Neural crest cell (in vitro differentiated cells): ENCODE data around the gene LST1. TPM values are rescaled to one million over a fixed set of nuclear protein-coding genes. Genes with fewer than 3 reads are reported as not detected.
A peak's percentile ranks its signal among the peaks of the same experiment; 100 is the strongest.

ENCODE experiments used
- DNase-seq: peaks from one replicate; pipeline ENCODE4 v3.0.0; 2021; ENCODE audit warnings: low read depth, mixed read lengths, low spot score
- H3K27ac Mint-ChIP-seq: one replicate; pipeline ENCODE4 v1.8.0; 2021; ENCODE audit warnings: mild to moderate bottlenecking, mixed read lengths; ENCODE audit not compliant: unreplicated experiment
- H3K27me3 Mint-ChIP-seq: 2 replicates; pipeline ENCODE4 v1.8.0; 2021; ENCODE audit warnings: low read depth, mild to moderate bottlenecking, mixed read lengths
- H3K36me3 Mint-ChIP-seq: 2 replicates; pipeline ENCODE4 v1.8.0; 2021; ENCODE audit warnings: low read depth, mild to moderate bottlenecking, mixed read lengths
- H3K4me1 Mint-ChIP-seq: 2 replicates; pipeline ENCODE4 v1.8.0; 2021; ENCODE audit warnings: mixed read lengths
- H3K4me3 Mint-ChIP-seq: one replicate; pipeline ENCODE4 v1.8.0; 2021; ENCODE audit warnings: mild to moderate bottlenecking, mixed read lengths
- H3K9me3 Mint-ChIP-seq: 2 replicates; pipeline ENCODE4 v1.8.0; 2021; ENCODE audit warnings: mixed read lengths
- total RNA-seq: library from RNA; stranded (reverse); gene quantifications from 2 replicates; pipeline ENCODE4 v1.2.1, GENCODE V29; 2021
- TF ChIP-seq, protein P1 (sequence below): fragments of 200-600 bp; sonication (generic); conservative IDR thresholded peaks from 2 replicates; pipeline ENCODE4 v1.5.0; 2021; ENCODE audit warnings: antibody characterized with exemption, mild to moderate bottlenecking

Gene LST1
- total RNA-seq, 1 donor from 2014 or later, result not detected

DNA sequence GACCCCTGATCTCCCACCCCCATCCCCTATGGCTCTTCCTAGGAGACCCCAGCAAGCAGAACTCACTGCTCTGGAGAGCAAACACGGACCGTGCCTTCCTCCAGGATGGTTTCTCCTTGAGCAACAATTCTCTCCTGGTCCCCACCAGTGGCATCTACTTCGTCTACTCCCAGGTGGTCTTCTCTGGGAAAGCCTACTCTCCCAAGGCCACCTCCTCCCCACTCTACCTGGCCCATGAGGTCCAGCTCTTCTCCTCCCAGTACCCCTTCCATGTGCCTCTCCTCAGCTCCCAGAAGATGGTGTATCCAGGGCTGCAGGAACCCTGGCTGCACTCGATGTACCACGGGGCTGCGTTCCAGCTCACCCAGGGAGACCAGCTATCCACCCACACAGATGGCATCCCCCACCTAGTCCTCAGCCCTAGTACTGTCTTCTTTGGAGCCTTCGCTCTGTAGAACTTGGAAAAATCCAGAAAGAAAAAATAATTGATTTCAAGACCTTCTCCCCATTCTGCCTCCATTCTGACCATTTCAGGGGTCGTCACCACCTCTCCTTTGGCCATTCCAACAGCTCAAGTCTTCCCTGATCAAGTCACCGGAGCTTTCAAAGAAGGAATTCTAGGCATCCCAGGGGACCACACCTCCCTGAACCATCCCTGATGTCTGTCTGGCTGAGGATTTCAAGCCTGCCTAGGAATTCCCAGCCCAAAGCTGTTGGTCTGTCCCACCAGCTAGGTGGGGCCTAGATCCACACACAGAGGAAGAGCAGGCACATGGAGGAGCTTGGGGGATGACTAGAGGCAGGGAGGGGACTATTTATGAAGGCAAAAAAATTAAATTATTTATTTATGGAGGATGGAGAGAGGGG is 12.6 kb upstream of the LST1 start:
- TF ChIP-seq, protein P1, sequence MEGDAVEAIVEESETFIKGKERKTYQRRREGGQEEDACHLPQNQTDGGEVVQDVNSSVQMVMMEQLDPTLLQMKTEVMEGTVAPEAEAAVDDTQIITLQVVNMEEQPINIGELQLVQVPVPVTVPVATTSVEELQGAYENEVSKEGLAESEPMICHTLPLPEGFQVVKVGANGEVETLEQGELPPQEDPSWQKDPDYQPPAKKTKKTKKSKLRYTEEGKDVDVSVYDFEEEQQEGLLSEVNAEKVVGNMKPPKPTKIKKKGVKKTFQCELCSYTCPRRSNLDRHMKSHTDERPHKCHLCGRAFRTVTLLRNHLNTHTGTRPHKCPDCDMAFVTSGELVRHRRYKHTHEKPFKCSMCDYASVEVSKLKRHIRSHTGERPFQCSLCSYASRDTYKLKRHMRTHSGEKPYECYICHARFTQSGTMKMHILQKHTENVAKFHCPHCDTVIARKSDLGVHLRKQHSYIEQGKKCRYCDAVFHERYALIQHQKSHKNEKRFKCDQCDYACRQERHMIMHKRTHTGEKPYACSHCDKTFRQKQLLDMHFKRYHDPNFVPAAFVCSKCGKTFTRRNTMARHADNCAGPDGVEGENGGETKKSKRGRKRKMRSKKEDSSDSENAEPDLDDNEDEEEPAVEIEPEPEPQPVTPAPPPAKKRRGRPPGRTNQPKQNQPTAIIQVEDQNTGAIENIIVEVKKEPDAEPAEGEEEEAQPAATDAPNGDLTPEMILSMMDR, result no peak
- Mint-ChIP-seq H3K27me3 (peaks cover 3% of the 10 kb centered on the region), H3K9me3 (no peaks in the 10 kb centered on the region), H3K27ac (peak overlapping the region; percentile 81), H3K36me3 (no peaks in the 10 kb centered on the region), H3K4me3 (no peak overlapping the region), H3K4me1 (peaks cover 5% of the 10 kb centered on the region)
- no peak for DNase-seq

DNA sequence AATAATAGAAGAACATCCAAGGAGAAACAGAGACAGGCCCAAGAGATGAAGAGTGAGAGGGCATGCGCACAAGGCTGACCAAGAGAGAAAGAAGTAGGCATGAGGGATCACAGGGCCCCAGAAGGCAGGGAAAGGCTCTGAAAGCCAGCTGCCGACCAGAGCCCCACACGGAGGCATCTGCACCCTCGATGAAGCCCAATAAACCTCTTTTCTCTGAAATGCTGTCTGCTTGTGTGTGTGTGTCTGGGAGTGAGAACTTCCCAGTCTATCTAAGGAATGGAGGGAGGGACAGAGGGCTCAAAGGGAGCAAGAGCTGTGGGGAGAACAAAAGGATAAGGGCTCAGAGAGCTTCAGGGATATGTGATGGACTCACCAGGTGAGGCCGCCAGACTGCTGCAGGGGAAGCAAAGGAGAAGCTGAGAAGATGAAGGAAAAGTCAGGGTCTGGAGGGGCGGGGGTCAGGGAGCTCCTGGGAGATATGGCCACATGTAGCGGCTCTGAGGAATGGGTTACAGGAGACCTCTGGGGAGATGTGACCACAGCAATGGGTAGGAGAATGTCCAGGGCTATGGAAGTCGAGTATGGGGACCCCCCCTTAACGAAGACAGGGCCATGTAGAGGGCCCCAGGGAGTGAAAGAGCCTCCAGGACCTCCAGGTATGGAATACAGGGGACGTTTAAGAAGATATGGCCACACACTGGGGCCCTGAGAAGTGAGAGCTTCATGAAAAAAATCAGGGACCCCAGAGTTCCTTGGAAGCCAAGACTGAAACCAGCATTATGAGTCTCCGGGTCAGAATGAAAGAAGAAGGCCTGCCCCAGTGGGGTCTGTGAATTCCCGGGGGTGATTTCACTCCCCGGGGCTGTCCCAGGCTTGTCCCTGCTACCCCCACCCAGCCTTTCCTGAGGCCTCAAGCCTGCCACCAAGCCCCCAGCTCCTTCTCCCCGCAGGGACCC is 11.7 kb upstream of the LST1 start:
- DNase-seq, result no peak

DNA sequence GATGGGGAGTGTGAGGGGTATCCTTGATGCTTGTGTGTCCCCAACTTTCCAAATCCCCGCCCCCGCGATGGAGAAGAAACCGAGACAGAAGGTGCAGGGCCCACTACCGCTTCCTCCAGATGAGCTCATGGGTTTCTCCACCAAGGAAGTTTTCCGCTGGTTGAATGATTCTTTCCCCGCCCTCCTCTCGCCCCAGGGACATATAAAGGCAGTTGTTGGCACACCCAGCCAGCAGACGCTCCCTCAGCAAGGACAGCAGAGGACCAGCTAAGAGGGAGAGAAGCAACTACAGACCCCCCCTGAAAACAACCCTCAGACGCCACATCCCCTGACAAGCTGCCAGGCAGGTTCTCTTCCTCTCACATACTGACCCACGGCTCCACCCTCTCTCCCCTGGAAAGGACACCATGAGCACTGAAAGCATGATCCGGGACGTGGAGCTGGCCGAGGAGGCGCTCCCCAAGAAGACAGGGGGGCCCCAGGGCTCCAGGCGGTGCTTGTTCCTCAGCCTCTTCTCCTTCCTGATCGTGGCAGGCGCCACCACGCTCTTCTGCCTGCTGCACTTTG is 10.7 kb upstream of the LST1 start, which contains the start of gene TNF:
Gene TNF (plus strand): TSS at position 231 of the 567 bp plus-strand sequence. CDS start 177 bp downstream, at position 408.
- Mint-ChIP-seq H3K4me3 (no peak within 1 kb of the TSS), H3K36me3 (no peaks in the 10 kb centered on the region), H3K9me3 (no peaks in the 10 kb centered on the region), H3K27ac (no peak within 1 kb of the TSS), H3K27me3 (peaks cover 3% of the 10 kb centered on the region), H3K4me1 (peaks cover 2% of the 10 kb centered on the region)
- no peak for DNase-seq
- TF ChIP-seq, protein P1, result no peak

More for the DNA sequence above, 11.7 kb upstream of the LST1 start:
- Mint-ChIP-seq H3K27me3 (peaks cover 3% of the 10 kb centered on the region), H3K27ac (no peak overlapping the region), H3K4me3 (no peak overlapping the region), H3K36me3 (no peaks in the 10 kb centered on the region), H3K9me3 (no peaks in the 10 kb centered on the region), H3K4me1 (no peaks in the 10 kb centered on the region)
- TF ChIP-seq, protein P1, result no peak

DNA sequence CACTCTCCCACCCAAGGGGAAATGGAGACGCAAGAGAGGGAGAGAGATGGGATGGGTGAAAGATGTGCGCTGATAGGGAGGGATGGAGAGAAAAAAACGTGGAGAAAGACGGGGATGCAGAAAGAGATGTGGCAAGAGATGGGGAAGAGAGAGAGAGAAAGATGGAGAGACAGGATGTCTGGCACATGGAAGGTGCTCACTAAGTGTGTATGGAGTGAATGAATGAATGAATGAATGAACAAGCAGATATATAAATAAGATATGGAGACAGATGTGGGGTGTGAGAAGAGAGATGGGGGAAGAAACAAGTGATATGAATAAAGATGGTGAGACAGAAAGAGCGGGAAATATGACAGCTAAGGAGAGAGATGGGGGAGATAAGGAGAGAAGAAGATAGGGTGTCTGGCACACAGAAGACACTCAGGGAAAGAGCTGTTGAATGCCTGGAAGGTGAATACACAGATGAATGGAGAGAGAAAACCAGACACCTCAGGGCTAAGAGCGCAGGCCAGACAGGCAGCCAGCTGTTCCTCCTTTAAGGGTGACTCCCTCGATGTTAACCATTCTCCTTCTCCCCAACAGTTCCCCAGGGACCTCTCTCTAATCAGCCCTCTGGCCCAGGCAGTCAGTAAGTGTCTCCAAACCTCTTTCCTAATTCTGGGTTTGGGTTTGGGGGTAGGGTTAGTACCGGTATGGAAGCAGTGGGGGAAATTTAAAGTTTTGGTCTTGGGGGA is 10.0 kb upstream of the LST1 start:
- TF ChIP-seq, protein P1, result no peak
- H3K4me1 Mint-ChIP-seq, result peaks cover 7% of the 10 kb centered on the region
- DNase-seq, result no peak
- H3K27ac Mint-ChIP-seq, result no peak overlapping the region
- H3K36me3 Mint-ChIP-seq, result no peaks in the 10 kb centered on the region
- H3K4me3 Mint-ChIP-seq, result no peak overlapping the region
- H3K27me3 Mint-ChIP-seq, result peaks cover 8% of the 10 kb centered on the region
- H3K9me3 Mint-ChIP-seq, result no peaks in the 10 kb centered on the region
